ENCODE results near the gene SLC26A5. TPM values are rescaled to one million over a fixed set of nuclear protein-coding genes. Genes with fewer than 3 reads are reported as not detected.

SLC26A5 gene
- total and polyA plus RNA-seq, 2 donors (not counting 3 experiments of a cell fraction or from before 2014, with no cell fraction given) = not detected

- FAIRE-seq = no peak
- BruUV-seq (replicated peaks) = no TSS peak
- Histone ChIP-seq H3K79me2 (ENCODE audit: control insufficient read depth, insufficient read depth, low read length) (peaks cover 72% of the 10 kb centered on the region), H2AFZ (ENCODE audit: low read depth, low read length) (no peak overlapping the region), H3K9me3 (replicated peaks; ENCODE audit: control insufficient read depth, insufficient read depth, low read length) (no peaks in the 10 kb centered on the region), H3K4me1 (ENCODE audit: control insufficient read depth, extremely low read depth, insufficient read depth, low read length) (peaks cover 18% of the 10 kb centered on the region), H3K27ac (ENCODE audit: insufficient read depth, low read depth, low read length) (peak overlapping the region; percentile 85), H3K9me1 (replicated peaks; ENCODE audit: control insufficient read depth, extremely low read depth, insufficient read depth, low read length) (no peaks in the 10 kb centered on the region), H3K4me3 (replicated peaks in 1 of 3; ENCODE audit: insufficient read depth in 1 of 3, low read depth in 1 of 3, low read length in 3 of 3) (peak overlapping the region; percentile 91 to 99 (median 94)), H3K27me3 (ENCODE audit: control insufficient read depth in 2 of 2, insufficient read depth in 2 of 2, low read length in 2 of 2) (no peaks in the 10 kb centered on the region), H3K9ac (replicated peaks; ENCODE audit: extremely low read depth, insufficient read depth, low read length) (peak overlapping the region; percentile 82), H4K20me1 (replicated peaks; ENCODE audit: control insufficient read depth, extremely low read depth, insufficient read depth, low read length) (no peaks in the 10 kb centered on the region), H3K36me3 (ENCODE audit: control insufficient read depth in 2 of 2, extremely low read depth in 1 of 2, insufficient read depth in 2 of 2, low read length in 2 of 2) (peaks cover 5 to 13% of the 10 kb centered on the region in 2 experiments), H3K4me2 (ENCODE audit: insufficient read depth, low read length) (peak overlapping the region; percentile 96)
- ChIA-PET POLR2A (no interaction called here), CTCF (interaction anchor here (1.0 kb wide), 1 partner anchor 11 kb away, joined by 3 read pairs; no protein-coding TSS in a partner anchor)
- no peak for TF ChIP-seq EZH2 (IDR thresholded peaks at IDR 0.05; ENCODE audit: borderline replicate concordance, low read depth, low read length, severe bottlenecking)
- TF ChIP-seq MAX (IDR thresholded peaks at IDR 0.05; ENCODE audit: insufficient read depth, insufficient read length) = no peak
- TF ChIP-seq POLR2AphosphoS5 (IDR thresholded peaks at IDR 0.05; ENCODE audit: insufficient read depth, low read depth, low read length) = no peak
- TF ChIP-seq GATA2 (IDR thresholded peaks at IDR 0.05; ENCODE audit: insufficient read depth, insufficient read length, low read depth, low read length) = no peak
- TF ChIP-seq CTCF (IDR thresholded peaks at IDR 0.05; ENCODE audit: extremely low read depth in 1 of 2, insufficient read depth in 1 of 2, low read depth in 1 of 2, low read length in 2 of 2) = no peak
- no peak for TF ChIP-seq JUN (IDR thresholded peaks at IDR 0.05; ENCODE audit: borderline replicate concordance, insufficient read depth, insufficient read length, low read depth)
- no peak for TF ChIP-seq FOS (IDR thresholded peaks at IDR 0.05; ENCODE audit: borderline replicate concordance, insufficient read depth, low read length)
- TF ChIP-seq POLR2A (IDR thresholded peaks at IDR 0.05; ENCODE audit: low read depth, low read length) = no peak
- no peak for TF ChIP-seq MYC (IDR thresholded peaks at IDR 0.05; ENCODE audit: low read depth, low read length)
- intact Hi-C loops (cut with micrococcal nuclease) (loop anchor here (5.0 kb wide), 1 partner anchor 596 kb away; the partner anchor contains the start of gene FAM185A), dilution Hi-C loops (cut with MboI; ENCODE audit: extremely low pct_ligation_motif_present, low sequenced_read_pairs) (no loop called here)
- DNase-seq (ENCODE audit: low read depth, low spot score) = no peak
These were observed 102.7 kb downstream of the SLC26A5 start for GRCh38 chr7:103343332-103343731.
